Measurements from ENCODE around the gene SHISA4. TPM values are rescaled to one million over a fixed set of nuclear protein-coding genes. Genes with fewer than 3 reads are reported as not detected.

SHISA4 gene
- total RNA-seq, 1 experiment from 2014 or later, result 14.3 TPM

DNA sequence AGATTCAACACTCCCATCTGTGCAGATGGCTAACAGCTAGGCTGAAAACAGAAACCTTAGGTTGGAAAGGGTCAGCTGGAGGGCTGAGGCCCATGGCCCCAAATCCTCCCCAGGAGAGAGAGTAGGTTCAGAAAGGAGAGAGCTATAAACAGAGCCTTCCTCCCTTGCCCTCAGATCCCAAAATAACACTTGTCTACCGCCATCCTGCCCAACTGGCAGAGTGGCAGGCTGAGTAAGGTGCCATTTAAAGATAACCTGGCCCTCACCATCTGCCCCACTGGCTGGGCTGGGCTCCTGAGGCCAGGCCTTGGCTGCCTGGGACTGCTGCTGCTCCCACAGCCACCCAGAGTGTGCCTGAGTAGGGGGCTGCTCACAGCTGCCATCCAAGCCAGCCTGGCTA is 4.3 kb upstream of the SHISA4 start:
- no peak for DNase-seq
- H3K9me3 ChIP-seq (ENCODE audit: low read length), result no peaks in the 10 kb centered on the region
- H3K79me2 ChIP-seq (ENCODE audit: low read length), result no peaks in the 10 kb centered on the region
- no peaks in the 10 kb centered on the region for H3K27me3 ChIP-seq (ENCODE audit: low read length)
- POLR2A ChIA-PET (ENCODE audit: unreplicated experiment), result no interaction called here
- peak overlapping the region; percentile 66; the same call in 1 of the 2 replicates for H3K4me2 ChIP-seq (ENCODE audit: low read length)
- H3K4me3 ChIP-seq (ENCODE audit: low read length), result no peak overlapping the region
- intact Hi-C loops (cut with micrococcal nuclease), result no loop called here
- CTCF ChIA-PET, result interaction anchor here (0.8 kb wide), 1 partner anchor 11 kb away, joined by 3 read pairs; no protein-coding TSS in a partner anchor
- no peaks in the 10 kb centered on the region for H3F3A ChIP-seq (ENCODE audit: low read length, unreplicated experiment)
- no peak for ATAC-seq
- no peaks in the 10 kb centered on the region for H4K20me1 ChIP-seq (ENCODE audit: low read length)
- no peak overlapping the region for H3K9ac ChIP-seq (ENCODE audit: low read length)
- no peaks in the 10 kb centered on the region for H3K9me2 ChIP-seq (replicated peaks; ENCODE audit: low read length)
- peak overlapping the region; percentile 82; the same call in 1 of the 2 replicates for H3K27ac ChIP-seq (ENCODE audit: low read length)
- H3K4me1 ChIP-seq (ENCODE audit: insufficient read depth, low read length), result peaks cover 47% of the 10 kb centered on the region
- BruUV-seq (replicated peaks), result no TSS peak
- no peaks in the 10 kb centered on the region for H3K36me3 ChIP-seq (ENCODE audit: low read depth, low read length)
- TF ChIP-seq, protein P1, sequence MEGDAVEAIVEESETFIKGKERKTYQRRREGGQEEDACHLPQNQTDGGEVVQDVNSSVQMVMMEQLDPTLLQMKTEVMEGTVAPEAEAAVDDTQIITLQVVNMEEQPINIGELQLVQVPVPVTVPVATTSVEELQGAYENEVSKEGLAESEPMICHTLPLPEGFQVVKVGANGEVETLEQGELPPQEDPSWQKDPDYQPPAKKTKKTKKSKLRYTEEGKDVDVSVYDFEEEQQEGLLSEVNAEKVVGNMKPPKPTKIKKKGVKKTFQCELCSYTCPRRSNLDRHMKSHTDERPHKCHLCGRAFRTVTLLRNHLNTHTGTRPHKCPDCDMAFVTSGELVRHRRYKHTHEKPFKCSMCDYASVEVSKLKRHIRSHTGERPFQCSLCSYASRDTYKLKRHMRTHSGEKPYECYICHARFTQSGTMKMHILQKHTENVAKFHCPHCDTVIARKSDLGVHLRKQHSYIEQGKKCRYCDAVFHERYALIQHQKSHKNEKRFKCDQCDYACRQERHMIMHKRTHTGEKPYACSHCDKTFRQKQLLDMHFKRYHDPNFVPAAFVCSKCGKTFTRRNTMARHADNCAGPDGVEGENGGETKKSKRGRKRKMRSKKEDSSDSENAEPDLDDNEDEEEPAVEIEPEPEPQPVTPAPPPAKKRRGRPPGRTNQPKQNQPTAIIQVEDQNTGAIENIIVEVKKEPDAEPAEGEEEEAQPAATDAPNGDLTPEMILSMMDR (conservative IDR thresholded peaks at IDR 0.05; ENCODE audit: low read depth, low read length), result no peak
- TF ChIP-seq EZH2 (IDR thresholded peaks at IDR 0.05; ENCODE audit: low read length, unreplicated experiment), result no peak
- TF ChIP-seq EZH2phosphoT487 (IDR thresholded peaks at IDR 0.05; ENCODE audit: borderline replicate concordance, low read length), result no peak
- H2AFZ ChIP-seq (ENCODE audit: low read length), result no peak overlapping the region

DNA sequence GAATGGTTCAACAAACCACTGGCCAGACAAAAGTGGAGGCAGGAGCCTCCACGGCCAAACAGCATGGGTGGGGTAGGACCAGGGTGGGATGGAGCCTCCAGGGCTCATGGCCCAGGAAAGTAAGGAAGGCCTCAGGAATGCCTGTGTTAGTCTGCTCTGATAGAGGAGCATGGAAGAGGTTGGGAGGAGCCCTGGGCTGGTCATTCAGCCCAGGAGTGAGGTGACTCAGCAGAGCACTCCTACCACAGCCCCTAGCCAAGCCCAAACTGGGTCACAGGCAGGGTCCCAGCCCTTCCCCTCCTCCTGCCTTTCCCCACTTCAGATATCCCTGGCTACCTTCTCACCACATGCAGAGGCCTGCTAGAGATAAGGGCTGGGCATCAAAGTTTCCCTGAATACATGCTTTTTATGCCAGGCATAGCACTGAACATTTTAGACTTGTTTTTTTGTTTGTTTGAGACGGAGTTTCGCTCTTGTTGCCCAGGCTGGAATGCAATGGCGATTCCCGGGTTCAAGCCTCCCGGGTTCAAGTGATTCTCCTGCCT is 3.1 kb upstream of the SHISA4 start:
- no peak overlapping the region for H2AFZ ChIP-seq (ENCODE audit: low read length)
- no peaks in the 10 kb centered on the region for H3K9me3 ChIP-seq (ENCODE audit: low read length)
- no peak overlapping the region for H3K4me2 ChIP-seq (ENCODE audit: low read length)
- TF ChIP-seq EZH2 (IDR thresholded peaks at IDR 0.05; ENCODE audit: low read length, unreplicated experiment), result no peak
- no peak for TF ChIP-seq EZH2phosphoT487 (IDR thresholded peaks at IDR 0.05; ENCODE audit: borderline replicate concordance, low read length)
- TF ChIP-seq, protein P1 (conservative IDR thresholded peaks at IDR 0.05; ENCODE audit: low read depth, low read length), result no peak
- H3K9ac ChIP-seq (ENCODE audit: low read length), result no peak overlapping the region
- intact Hi-C loops (cut with micrococcal nuclease), result no loop called here
- no peak overlapping the region for H3K4me3 ChIP-seq (ENCODE audit: low read length)
- H3K27me3 ChIP-seq (ENCODE audit: low read length), result no peaks in the 10 kb centered on the region
- CTCF ChIA-PET, result no interaction called here
- POLR2A ChIA-PET (ENCODE audit: unreplicated experiment), result interaction anchor here (0.8 kb wide), 1 partner anchor 181 kb away, joined by 4 read pairs; no protein-coding TSS in a partner anchor
- peak overlapping the region; percentile 16; the same call in 1 of the 2 replicates for H3K27ac ChIP-seq (ENCODE audit: low read length)
- no peaks in the 10 kb centered on the region for H3K79me2 ChIP-seq (ENCODE audit: low read length)
- ATAC-seq (peak; percentile 27), DNase-seq (peak; percentile 46)
- H3K9me2 ChIP-seq (replicated peaks; ENCODE audit: low read length), result no peaks in the 10 kb centered on the region
- H4K20me1 ChIP-seq (ENCODE audit: low read length), result no peaks in the 10 kb centered on the region
- H3K36me3 ChIP-seq (ENCODE audit: low read depth, low read length), result no peaks in the 10 kb centered on the region
- peaks cover 47% of the 10 kb centered on the region for H3K4me1 ChIP-seq (ENCODE audit: insufficient read depth, low read length)
- no peaks in the 10 kb centered on the region for H3F3A ChIP-seq (ENCODE audit: low read length, unreplicated experiment)
- BruUV-seq (replicated peaks), result no TSS peak

DNA sequence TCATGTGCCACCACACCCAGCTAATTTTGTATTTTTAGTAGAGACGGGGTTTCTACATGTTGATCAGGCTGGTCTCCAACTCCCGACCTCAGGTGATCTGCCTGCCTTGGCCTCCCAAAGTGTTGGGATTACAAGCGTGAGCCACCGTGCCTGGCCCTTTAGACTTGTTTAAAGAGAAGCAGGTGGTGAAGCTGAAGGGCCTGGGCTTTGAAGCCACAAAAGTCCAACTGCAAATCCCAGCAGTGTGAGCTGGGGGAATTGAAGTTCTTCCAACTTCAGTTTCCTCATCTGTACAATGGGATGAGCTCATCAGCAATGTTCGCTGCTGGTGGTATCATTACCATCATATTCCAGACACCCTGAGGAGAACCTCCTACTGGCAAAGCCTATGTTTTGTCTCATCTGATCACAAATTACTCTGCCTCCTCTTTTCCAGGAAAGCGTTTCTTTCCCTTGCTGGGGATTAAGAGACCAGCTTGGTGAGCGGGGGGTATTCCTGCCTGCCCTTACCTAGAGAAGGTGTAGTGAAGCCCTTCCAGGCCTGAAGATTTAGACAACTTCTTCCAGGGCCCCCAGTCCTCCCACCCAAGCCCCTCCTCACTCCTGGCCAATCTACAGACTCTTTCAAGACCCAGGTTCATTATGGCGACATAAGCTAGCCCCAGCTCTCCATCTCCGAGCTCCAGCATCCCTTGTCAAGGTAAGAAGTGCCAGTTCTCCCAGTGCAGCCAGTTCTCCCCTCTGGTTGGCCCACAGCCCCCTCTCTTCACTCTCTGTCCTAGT is 2.4 kb upstream of the SHISA4 start:
- Histone ChIP-seq H3K9me2 (replicated peaks; ENCODE audit: low read length) (no peaks in the 10 kb centered on the region), H3K79me2 (ENCODE audit: low read length) (no peaks in the 10 kb centered on the region), H3K9me3 (ENCODE audit: low read length) (no peaks in the 10 kb centered on the region), H3F3A (ENCODE audit: low read length, unreplicated experiment) (no peaks in the 10 kb centered on the region), H3K27ac (ENCODE audit: low read length) (no peak overlapping the region), H3K4me3 (ENCODE audit: low read length) (no peak overlapping the region), H3K36me3 (ENCODE audit: low read depth, low read length) (no peaks in the 10 kb centered on the region), H3K9ac (ENCODE audit: low read length) (no peak overlapping the region), H2AFZ (ENCODE audit: low read length) (no peak overlapping the region), H3K4me2 (ENCODE audit: low read length) (no peak overlapping the region), H3K27me3 (ENCODE audit: low read length) (no peaks in the 10 kb centered on the region), H3K4me1 (ENCODE audit: insufficient read depth, low read length) (peaks cover 47% of the 10 kb centered on the region), H4K20me1 (ENCODE audit: low read length) (no peaks in the 10 kb centered on the region)
- BruUV-seq (replicated peaks), result no TSS peak
- intact Hi-C loops (cut with micrococcal nuclease), result no loop called here
- POLR2A ChIA-PET (ENCODE audit: unreplicated experiment), result interaction anchor here (0.8 kb wide), 1 partner anchor 182 kb away, joined by 4 read pairs; no protein-coding TSS in a partner anchor
- DNase-seq (no peak), ATAC-seq (no peak)
- no peak for TF ChIP-seq EZH2phosphoT487 (IDR thresholded peaks at IDR 0.05; ENCODE audit: borderline replicate concordance, low read length)
- TF ChIP-seq, protein P1 (conservative IDR thresholded peaks at IDR 0.05; ENCODE audit: low read depth, low read length), result no peak
- TF ChIP-seq EZH2 (IDR thresholded peaks at IDR 0.05; ENCODE audit: low read length, unreplicated experiment), result no peak
- CTCF ChIA-PET, result no interaction called here

Data from PC-3 (cell line).